ENCODE measurements around the gene RNF222. TPM values are rescaled to one million over a fixed set of nuclear protein-coding genes. Genes with fewer than 3 reads are reported as not detected.

RNF222 gene, protein sequence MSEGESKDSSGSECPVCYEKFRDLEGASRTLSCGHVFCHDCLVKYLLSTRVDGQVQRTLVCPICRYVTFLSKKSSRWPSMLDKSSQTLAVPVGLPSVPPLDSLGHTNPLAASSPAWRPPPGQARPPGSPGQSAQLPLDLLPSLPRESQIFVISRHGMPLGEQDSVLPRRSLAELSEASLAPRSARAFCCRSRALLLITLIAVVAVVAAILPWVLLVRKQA
- 0.45 and 0.79 TPM in 2 replicates for total RNA-seq (2021)
- percentile 41 among the genes with signal in this experiment for Bru-seq, nascent RNA
- percentile 37 among the genes with signal in this experiment for BruChase-seq, experiment 1, labeled RNA remaining after a 2-hour chase
- percentile 26 among the genes with signal in this experiment for BruChase-seq, experiment 2, labeled RNA remaining after a 6-hour chase
- long read RNA-seq, partial matches to known transcripts: 0 of 4 reads
- long read RNA-seq, other reads (novel, unspliced or antisense): 4 of 4 reads

DNA sequence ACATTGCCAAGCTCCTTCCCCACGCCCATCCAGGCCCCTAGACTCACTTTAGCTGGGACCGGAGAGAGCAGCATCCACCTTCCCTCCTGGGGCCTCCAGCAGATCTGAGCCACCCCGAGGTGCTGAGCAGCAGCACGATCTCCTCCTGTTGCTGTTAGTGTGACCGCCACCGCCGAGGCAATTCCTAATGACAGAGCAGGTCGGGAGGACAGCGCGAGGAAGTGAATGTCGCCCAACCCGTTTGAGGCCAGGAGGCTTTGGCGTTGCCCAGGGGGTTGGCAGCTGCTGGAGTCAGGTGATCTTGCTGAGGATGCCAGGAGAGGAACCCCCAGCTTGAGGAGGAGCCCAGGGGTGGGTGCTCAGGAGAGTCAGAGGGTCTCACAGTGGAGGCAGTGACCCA is at the start of gene RNF222:
Gene RNF222 (minus strand): TSS at position 192 of the 400 bp plus-strand sequence. CDS start 4,366 bp downstream, outside the sequence.
- no peaks in the 10 kb centered on the region for H3K9me3 ChIP-seq (ENCODE audit: insufficient read depth, low read depth)
- no peaks in the 10 kb centered on the region for H3K27me3 ChIP-seq (ENCODE audit: insufficient read depth, low read depth)
- H4K20me1 ChIP-seq (ENCODE audit: insufficient read depth): no peaks in the 10 kb centered on the region
- H3K27ac ChIP-seq: no peak within 1 kb of the TSS
- no peak within 1 kb of the TSS for H2AFZ ChIP-seq
- DNase-seq: peak; percentile 78 to 85
- BruUV-seq (replicated peaks): no TSS peak
- peak within 1 kb of the TSS; percentile 46; the same call in 1 of the 2 replicates for H3K4me3 ChIP-seq
- peak within 1 kb of the TSS; percentile 68 for H3K4me2 ChIP-seq
- intact Hi-C loops (cut with micrococcal nuclease; ENCODE audit: unreplicated experiment): loop anchor here (1.0 kb wide), 1 partner anchor 12 kb away; no protein-coding TSS in a partner anchor
- H3K4me1 ChIP-seq (replicated peaks; ENCODE audit: insufficient read depth): peaks cover 24% of the 10 kb centered on the region
- H3K9me2 ChIP-seq (ENCODE audit: insufficient read depth): no peaks in the 10 kb centered on the region
- TF ChIP-seq EZH2 (IDR thresholded peaks at IDR 0.05; ENCODE audit: low read depth): no peak
- TF ChIP-seq, protein P1, sequence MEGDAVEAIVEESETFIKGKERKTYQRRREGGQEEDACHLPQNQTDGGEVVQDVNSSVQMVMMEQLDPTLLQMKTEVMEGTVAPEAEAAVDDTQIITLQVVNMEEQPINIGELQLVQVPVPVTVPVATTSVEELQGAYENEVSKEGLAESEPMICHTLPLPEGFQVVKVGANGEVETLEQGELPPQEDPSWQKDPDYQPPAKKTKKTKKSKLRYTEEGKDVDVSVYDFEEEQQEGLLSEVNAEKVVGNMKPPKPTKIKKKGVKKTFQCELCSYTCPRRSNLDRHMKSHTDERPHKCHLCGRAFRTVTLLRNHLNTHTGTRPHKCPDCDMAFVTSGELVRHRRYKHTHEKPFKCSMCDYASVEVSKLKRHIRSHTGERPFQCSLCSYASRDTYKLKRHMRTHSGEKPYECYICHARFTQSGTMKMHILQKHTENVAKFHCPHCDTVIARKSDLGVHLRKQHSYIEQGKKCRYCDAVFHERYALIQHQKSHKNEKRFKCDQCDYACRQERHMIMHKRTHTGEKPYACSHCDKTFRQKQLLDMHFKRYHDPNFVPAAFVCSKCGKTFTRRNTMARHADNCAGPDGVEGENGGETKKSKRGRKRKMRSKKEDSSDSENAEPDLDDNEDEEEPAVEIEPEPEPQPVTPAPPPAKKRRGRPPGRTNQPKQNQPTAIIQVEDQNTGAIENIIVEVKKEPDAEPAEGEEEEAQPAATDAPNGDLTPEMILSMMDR (conservative IDR thresholded peaks at IDR 0.05): no peak
- peaks cover 11% of the 10 kb centered on the region; the same call in 1 of the 2 replicates for H3F3A ChIP-seq (ENCODE audit: insufficient read depth, low read depth)
- H3K79me2 ChIP-seq (ENCODE audit: low read depth): no peaks in the 10 kb centered on the region
- POLR2A ChIA-PET (ENCODE audit: unreplicated experiment): interaction anchor here (0.5 to 0.9 kb wide), 3 partner anchors 11 to 83 kb away, joined by 3 read pairs; partner anchors contain the start of gene NDEL1
- CTCF ChIA-PET: interaction anchor here (0.5 kb wide), 1 partner anchor 851 kb away, joined by 4 read pairs; no protein-coding TSS in a partner anchor
- H3K36me3 ChIP-seq (ENCODE audit: low read depth): no peaks in the 10 kb centered on the region

DNA sequence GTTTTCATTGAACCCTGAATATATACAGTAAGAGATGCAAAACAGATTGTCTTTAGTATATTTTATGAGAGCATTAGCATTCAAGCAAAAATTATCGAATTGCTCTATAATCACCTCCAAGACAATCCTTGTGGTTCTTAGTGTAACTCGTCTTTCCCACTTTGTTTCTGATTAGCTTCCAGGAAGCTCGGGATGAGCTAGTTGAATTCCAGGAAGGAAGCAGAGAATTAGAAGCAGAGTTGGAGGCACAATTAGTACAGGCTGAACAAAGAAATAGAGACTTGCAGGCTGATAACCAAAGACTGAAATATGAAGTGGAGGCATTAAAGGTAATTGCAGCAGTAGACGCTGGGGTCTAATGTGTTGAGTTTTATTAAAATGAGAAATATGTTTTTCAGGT is 47.9 kb upstream of the RNF222 start:
- H3K4me3 ChIP-seq: no peak overlapping the region
- peaks cover 16% of the 10 kb centered on the region for H4K20me1 ChIP-seq (ENCODE audit: insufficient read depth)
- DNase-seq: no peak
- peaks cover 24% of the 10 kb centered on the region; the same call in 1 of the 2 replicates for H3K79me2 ChIP-seq (ENCODE audit: low read depth)
- no peaks in the 10 kb centered on the region for H3K27me3 ChIP-seq (ENCODE audit: insufficient read depth, low read depth)
- H3K9me2 ChIP-seq (ENCODE audit: insufficient read depth): no peaks in the 10 kb centered on the region
- no peak for TF ChIP-seq EZH2 (IDR thresholded peaks at IDR 0.05; ENCODE audit: low read depth)
- no peaks in the 10 kb centered on the region for H3K9me3 ChIP-seq (ENCODE audit: insufficient read depth, low read depth)
- no TSS peak for BruUV-seq (replicated peaks)
- H3K36me3 ChIP-seq (ENCODE audit: low read depth): peaks cover 4% of the 10 kb centered on the region; the same call in 1 of the 2 replicates
- no peak overlapping the region for H3K4me2 ChIP-seq
- H3K27ac ChIP-seq: no peak overlapping the region
- no peaks in the 10 kb centered on the region for H3K4me1 ChIP-seq (replicated peaks; ENCODE audit: insufficient read depth)
- intact Hi-C loops (cut with micrococcal nuclease; ENCODE audit: unreplicated experiment): no loop called here
- ChIA-PET CTCF (no interaction called here), POLR2A (ENCODE audit: unreplicated experiment) (interaction anchor here (0.7 kb wide), 1 partner anchor 216 kb away, joined by 8 read pairs; no protein-coding TSS in a partner anchor)
- no peaks in the 10 kb centered on the region; the same call in 1 of the 2 replicates for H3F3A ChIP-seq (ENCODE audit: insufficient read depth, low read depth)
- H2AFZ ChIP-seq: no peak overlapping the region

GRCh38 chr17:8444494-8444893 is 46.9 kb upstream of the RNF222 start:
- intact Hi-C loops (cut with micrococcal nuclease; ENCODE audit: unreplicated experiment): no loop called here
- TF ChIP-seq EZH2 (IDR thresholded peaks at IDR 0.05; ENCODE audit: low read depth): no peak
- TF ChIP-seq, protein P1 (conservative IDR thresholded peaks at IDR 0.05): no peak
- Histone ChIP-seq H3K4me1 (replicated peaks; ENCODE audit: insufficient read depth) (no peaks in the 10 kb centered on the region), H3K27me3 (ENCODE audit: insufficient read depth, low read depth) (no peaks in the 10 kb centered on the region), H2AFZ (no peak overlapping the region), H3K36me3 (ENCODE audit: low read depth) (peaks cover 4% of the 10 kb centered on the region; the same call in 1 of the 2 replicates), H3K27ac (no peak overlapping the region), H3F3A (ENCODE audit: insufficient read depth, low read depth) (no peaks in the 10 kb centered on the region; the same call in 1 of the 2 replicates), H3K4me3 (no peak overlapping the region), H4K20me1 (ENCODE audit: insufficient read depth) (peaks cover 19% of the 10 kb centered on the region), H3K79me2 (ENCODE audit: low read depth) (peaks cover 35% of the 10 kb centered on the region), H3K4me2 (no peak overlapping the region), H3K9me3 (ENCODE audit: insufficient read depth, low read depth) (no peaks in the 10 kb centered on the region), H3K9me2 (ENCODE audit: insufficient read depth) (no peaks in the 10 kb centered on the region)
- no peak for DNase-seq
- BruUV-seq (replicated peaks): no TSS peak
- CTCF ChIA-PET: no interaction called here
- POLR2A ChIA-PET (ENCODE audit: unreplicated experiment): no interaction called here
